RWPE2 (cell line): ENCODE results near the gene MTRFR.

Experiments used
- ATAC-seq: fragments of 200-7000 bp; cut with Tn5 transposase; 3 replicates; pipeline ENCODE4 v1.9.1; 2021; ENCODE audit warnings: low read depth
- DNase-seq: peaks from one replicate; pipeline ENCODE4 v3.0.0-alpha.2; 2020; ENCODE audit warnings: low spot score
- H3K27ac ChIP-seq: fragments of 450-650 bp; 2 replicates; pipeline ENCODE4 v1.5.1; 2017; ENCODE audit warnings: mild to moderate bottlenecking; ENCODE audit not compliant: poor library complexity, severe bottlenecking
- H3K27me3 ChIP-seq: fragments of 250-450 bp; sonication (Bioruptor Pico); 2 replicates; pipeline ENCODE4 v1.5.1; 2021; ENCODE audit warnings: mild to moderate bottlenecking, moderate library complexity; ENCODE audit not compliant: insufficient read depth, poor library complexity, severe bottlenecking
- H3K36me3 ChIP-seq: fragments of 250-450 bp; sonication (Bioruptor Pico); 2 replicates; pipeline ENCODE4 v1.5.1; 2020; ENCODE audit warnings: low read depth, mild to moderate bottlenecking, moderate library complexity
- H3K4me1 ChIP-seq: fragments of 250-450 bp; sonication (Bioruptor Pico); 2 replicates; pipeline ENCODE4 v1.5.1; 2021; ENCODE audit warnings: mild to moderate bottlenecking, moderate library complexity; ENCODE audit not compliant: insufficient read depth, poor library complexity, severe bottlenecking
- H3K4me3 ChIP-seq: fragments of 250-450 bp; sonication (Bioruptor Pico); 2 replicates; pipeline ENCODE4 v1.5.1; 2021; ENCODE audit warnings: mild to moderate bottlenecking, moderate library complexity; ENCODE audit not compliant: severe bottlenecking
- H3K9me3 ChIP-seq: fragments of 250-450 bp; sonication (Bioruptor Pico); 2 replicates; pipeline ENCODE4 v1.5.1; 2021; ENCODE audit warnings: mild to moderate bottlenecking, moderate library complexity; ENCODE audit not compliant: severe bottlenecking
- CTCF ChIP-seq: fragments of 450-650 bp; IDR thresholded peaks from one replicate; pipeline ENCODE4 v1.5.1; 2017; ENCODE audit warnings: mild to moderate bottlenecking, moderate library complexity; ENCODE audit not compliant: poor library complexity, severe bottlenecking

MTRFR gene

GRCh38 chr12:123268850-123269249 lies 35.6 kb downstream of the MTRFR start:
- Histone ChIP-seq H3K27me3 (no peaks in the 10 kb centered on the region), H3K36me3 (peaks cover 17% of the 10 kb centered on the region), H3K27ac (peak overlapping the region; percentile 77), H3K9me3 (no peaks in the 10 kb centered on the region), H3K4me1 (no peaks in the 10 kb centered on the region), H3K4me3 (no peak overlapping the region)
- no peak for TF ChIP-seq CTCF
- DNase-seq (no peak), ATAC-seq (no peak)

GRCh38 chr12:123269395-123269892 lies 36.2 kb downstream of the MTRFR start:
- DNase-seq (peak; percentile 69), ATAC-seq (no peak)
- Histone ChIP-seq H3K36me3 (peaks cover 16% of the 10 kb centered on the region), H3K4me3 (peak overlapping the region; percentile 100), H3K4me1 (no peaks in the 10 kb centered on the region), H3K27ac (peak overlapping the region; percentile 77), H3K9me3 (no peaks in the 10 kb centered on the region), H3K27me3 (no peaks in the 10 kb centered on the region)
- peak; percentile 9 for TF ChIP-seq CTCF

GRCh38 chr12:123269896-123270213 lies 36.6 kb downstream of the MTRFR start:
- no peak for TF ChIP-seq CTCF
- H3K9me3 ChIP-seq = no peaks in the 10 kb centered on the region

GRCh38 chr12:123270214-123271000 lies 37.2 kb downstream of the MTRFR start:
- ATAC-seq (0 out of 3 replicates have a peak, but pooled peaks have one; percentile 19), DNase-seq (no peak)
- H3K27ac ChIP-seq = peak overlapping the region; percentile 77
- no peaks in the 10 kb centered on the region for H3K9me3 ChIP-seq
- H3K4me1 ChIP-seq = no peaks in the 10 kb centered on the region
- H3K4me3 ChIP-seq = peak overlapping the region; percentile 100
- 0 out of 2 replicates have a peak, but pooled peaks cover 9% of the 10 kb centered on the region for H3K36me3 ChIP-seq
- no peak for TF ChIP-seq CTCF
- H3K27me3 ChIP-seq = no peaks in the 10 kb centered on the region

More at GRCh38 chr12:123269896-123270213, 36.6 kb downstream of the MTRFR start:
- peaks cover 12% of the 10 kb centered on the region; the same call in 1 of the 2 replicates for H3K36me3 ChIP-seq
- DNase-seq (no peak), ATAC-seq (no peak)
- no peaks in the 10 kb centered on the region for H3K27me3 ChIP-seq
- H3K27ac ChIP-seq = peak overlapping the region; percentile 77
- H3K4me3 ChIP-seq = peak overlapping the region; percentile 100
- no peaks in the 10 kb centered on the region for H3K4me1 ChIP-seq

- Histone ChIP-seq H3K27ac (peak overlapping the region; percentile 77), H3K36me3 (0 out of 2 replicates have a peak, but pooled peaks cover 9% of the 10 kb centered on the region)
- ATAC-seq = peak; percentile 65
These were observed 37.9 kb downstream of the MTRFR start for GRCh38 chr12:123271001-123271668.

More at GRCh38 chr12:123271001-123271668, 37.9 kb downstream of the MTRFR start:
- DNase-seq = no peak
- Histone ChIP-seq H3K4me1 (no peaks in the 10 kb centered on the region), H3K27me3 (no peaks in the 10 kb centered on the region), H3K9me3 (no peaks in the 10 kb centered on the region), H3K4me3 (peak overlapping the region; percentile 100)
- peak; percentile 83 for TF ChIP-seq CTCF
